HepG2 (cell line): ENCODE measurements around the gene PCNX4. TPM values are rescaled to one million over a fixed set of nuclear protein-coding genes. Genes with fewer than 3 reads are reported as not detected.

Experiments used
- AGO2 ChIP-seq: fragments of 200-400 bp; formaldehyde crosslinking; optimal IDR thresholded peaks from 2 replicates; pipeline ENCODE3; 2017; ENCODE audit warnings: mild to moderate bottlenecking, low read depth, low read length, moderate library complexity
- ARID5B ChIP-seq: IDR thresholded peaks from 2 replicates; pipeline ENCODE4 v1.4.0; 2020; ENCODE audit warnings: mild to moderate bottlenecking, missing genetic modification reagents
- ATF7 ChIP-seq, 2 experiments: fragments of 450-650 bp in 1 of 2; sonication (generic) in 1 of 2; formaldehyde crosslinking in 1 of 2; IDR thresholded peaks; 2 replicates each; pipeline versions ENCODE4 v1.4.0 to v1.6.1; 2016 to 2020; ENCODE audit warnings: antibody characterized with exemption in 1 of 2, mild to moderate bottlenecking in 1 of 2, missing genetic modification reagents in 1 of 2
- CERS6 ChIP-seq: sonication (generic); formaldehyde crosslinking; IDR thresholded peaks from 2 replicates; pipeline ENCODE4 v1.5.0; 2020; ENCODE audit warnings: missing genetic modification reagents
- ELF4 ChIP-seq: sonication (generic); formaldehyde crosslinking; IDR thresholded peaks from 2 replicates; pipeline ENCODE4 v1.5.0; 2020; ENCODE audit warnings: missing genetic modification reagents, mild to moderate bottlenecking, moderate library complexity, borderline replicate concordance
- HES4 ChIP-seq: sonication (generic); formaldehyde crosslinking; IDR thresholded peaks from 2 replicates; pipeline ENCODE4 v1.9.0; 2021; ENCODE audit warnings: mild to moderate bottlenecking, missing genetic modification reagents, borderline replicate concordance
- HNRNPLL ChIP-seq: fragments of 200-400 bp; formaldehyde crosslinking; IDR thresholded peaks from 2 replicates; pipeline ENCODE4 v1.6.1; 2017; ENCODE audit warnings: mild to moderate bottlenecking, low read depth, low read length; ENCODE audit not compliant: poor library complexity, severe bottlenecking
- PHB2 ChIP-seq: fragments of 450-650 bp; IDR thresholded peaks from 2 replicates; pipeline ENCODE4 v1.6.1; 2018; ENCODE audit not compliant: partially characterized antibody
- REPIN1 ChIP-seq: sonication (generic); formaldehyde crosslinking; IDR thresholded peaks from 2 replicates; pipeline ENCODE4 v1.8.0; 2022; ENCODE audit warnings: missing genetic modification reagents, low read depth, mild to moderate bottlenecking, borderline replicate concordance
- RFXAP ChIP-seq: sonication (generic); formaldehyde crosslinking; IDR thresholded peaks from 2 replicates; pipeline ENCODE4 v1.4.0; 2020; ENCODE audit warnings: missing genetic modification reagents, borderline replicate concordance
- SMC3 ChIP-seq: IDR thresholded peaks from 2 replicates; pipeline ENCODE4 v1.6.1; 2011; ENCODE audit warnings: low read length, improper control_type of control experiment
- SRF ChIP-seq: IDR thresholded peaks from 2 replicates; pipeline ENCODE4 v1.6.1; 2011; ENCODE audit warnings: mild to moderate bottlenecking, low read depth, low read length, moderate library complexity
- SYNCRIP ChIP-seq: fragments of 200-400 bp; formaldehyde crosslinking; IDR thresholded peaks from 2 replicates; pipeline ENCODE4 v1.6.1; 2018; ENCODE audit warnings: mild to moderate bottlenecking, low read depth, low read length; ENCODE audit not compliant: insufficient read depth
- TFE3 ChIP-seq: IDR thresholded peaks from 2 replicates; pipeline ENCODE4 v1.6.1; 2016
- THAP11 ChIP-seq: IDR thresholded peaks from 2 replicates; pipeline ENCODE4 v1.6.1; 2016; ENCODE audit warnings: missing biosample characterization, missing genetic modification reagents
- YEATS2 ChIP-seq: sonication (generic); formaldehyde crosslinking; IDR thresholded peaks from 2 replicates; pipeline ENCODE4 v1.4.0; 2020; ENCODE audit warnings: missing genetic modification reagents, borderline replicate concordance
- ZBTB42 ChIP-seq: sonication (generic); formaldehyde crosslinking; IDR thresholded peaks from 2 replicates; pipeline ENCODE4 v1.5.0; 2020; ENCODE audit warnings: mild to moderate bottlenecking, missing genetic modification reagents
- ZFAT ChIP-seq: sonication (generic); formaldehyde crosslinking; conservative IDR thresholded peaks from 2 replicates; pipeline ENCODE4 v1.8.1; 2023; ENCODE audit warnings: missing genetic modification reagents, inconsistent platforms
- ZNF12 ChIP-seq: sonication (generic); formaldehyde crosslinking; IDR thresholded peaks from 2 replicates; pipeline ENCODE4 v1.5.0; 2020; ENCODE audit warnings: missing genetic modification reagents
- ZNF547 ChIP-seq: sonication (generic); formaldehyde crosslinking; IDR thresholded peaks from 2 replicates; pipeline ENCODE4 v1.5.1; 2020; ENCODE audit warnings: mild to moderate bottlenecking, missing genetic modification reagents
- ZNF772 ChIP-seq: sonication (generic); formaldehyde crosslinking; IDR thresholded peaks from 2 replicates; pipeline ENCODE4 v1.5.0; 2020; ENCODE audit warnings: mild to moderate bottlenecking, missing genetic modification reagents
- ZNF781 ChIP-seq: sonication (generic); formaldehyde crosslinking; IDR thresholded peaks from 2 replicates; pipeline ENCODE4 v1.5.1; 2020; ENCODE audit warnings: borderline replicate concordance, mild to moderate bottlenecking, missing genetic modification reagents; ENCODE audit errors: not compliant biosample characterization
- ZNF792 ChIP-seq: IDR thresholded peaks from 2 replicates; pipeline ENCODE4 v1.6.1; 2016
- polyA plus RNA-seq, 8 experiments: library from polyadenylated mRNA; depleted of rRNA in 3 of 8; stranded (reverse) in 7 of 8; unstranded in 1 of 8; fragments of >200 nt; fragmentation: Illumina TruSeq in 4 of 8; extraction: Trizol in 4 of 8; gene quantifications; 2 replicates each; pipeline versions ENCODE4 v1.2.1 to v1.2.3, GENCODE V29; 2011 to 2016; ENCODE audit warnings: low read depth in 4 of 8, missing spikeins in 1 of 8, mixed read lengths in 1 of 8; ENCODE audit not compliant: insufficient read depth in 1 of 8
- total RNA-seq, 5 experiments: library from RNA; depleted of rRNA; stranded (reverse); fragments of >200 nt; fragmentation: Illumina TruSeq; extraction: Trizol; gene quantifications; 2 replicates each; pipeline ENCODE4 v1.2.3, GENCODE V29; 2016; ENCODE audit warnings: low read depth in 1 of 5

PCNX4 gene
- total and polyA plus RNA-seq, 2 of the 13 experiments (the other 11 are each of a cell fraction or from before 2014, with no cell fraction given): 28.6 to 43.0 TPM

GRCh38 chr14:60091550-60092525 lies at the start of gene PCNX4 (continued):
- TF ChIP-seq HNRNPLL: peak; percentile 96
- TF ChIP-seq ZFAT (CRISPR knock-in tag): no peak
- peak; percentile 98 for TF ChIP-seq ZNF547
- TF ChIP-seq SYNCRIP: no peak
- peak; percentile 57 for TF ChIP-seq ATF7 (IDR thresholded peaks at IDR 0.05)
- no peak; the same call in none of the 2 replicates for TF ChIP-seq ATF7 (CRISPR knock-in tag; IDR thresholded peaks at IDR 0.05)
- TF ChIP-seq ARID5B: peak; percentile 81
- peak; percentile 94 for TF ChIP-seq HES4 (CRISPR knock-in tag)
- TF ChIP-seq ZNF772 (CRISPR knock-in tag): no peak; the same call in 1 of the 2 replicates
- peak; percentile 73 for TF ChIP-seq AGO2
- TF ChIP-seq RFXAP (CRISPR knock-in tag): peak; percentile 93; the same call in 1 of the 2 replicates
- TF ChIP-seq THAP11 (CRISPR knock-in tag): peak; percentile 87
- TF ChIP-seq YEATS2 (CRISPR knock-in tag): peak; percentile 94
- no peak for TF ChIP-seq ELF4 (CRISPR knock-in tag)
- TF ChIP-seq PHB2: no peak
- TF ChIP-seq REPIN1 (CRISPR knock-in tag): peak; percentile 98
- TF ChIP-seq TFE3: peak; percentile 83
- TF ChIP-seq ZNF12 (CRISPR knock-in tag): peak; percentile 74
- no peak for TF ChIP-seq CERS6 (CRISPR knock-in tag)
- peak; percentile 85; the same call in 1 of the 2 replicates for TF ChIP-seq ZBTB42 (CRISPR knock-in tag)
- peak; percentile 85 for TF ChIP-seq ZNF781 (CRISPR knock-in tag)
- TF ChIP-seq SRF: no peak
- no peak for TF ChIP-seq SMC3
- peak; percentile 83; the same call in 1 of the 2 replicates for TF ChIP-seq ZNF792
